ENCODE measurements around the gene OPALIN.
"Not testable (repeated sequence)": the region's sequence is repeated elsewhere in the genome, so short reads cannot be mapped to it uniquely, and the experiment has no call there.

Gene OPALIN

GRCh38 chr10:96334616-96335526 is 23.9 kb downstream of the OPALIN start:
- no peak for DNase-seq

DNA sequence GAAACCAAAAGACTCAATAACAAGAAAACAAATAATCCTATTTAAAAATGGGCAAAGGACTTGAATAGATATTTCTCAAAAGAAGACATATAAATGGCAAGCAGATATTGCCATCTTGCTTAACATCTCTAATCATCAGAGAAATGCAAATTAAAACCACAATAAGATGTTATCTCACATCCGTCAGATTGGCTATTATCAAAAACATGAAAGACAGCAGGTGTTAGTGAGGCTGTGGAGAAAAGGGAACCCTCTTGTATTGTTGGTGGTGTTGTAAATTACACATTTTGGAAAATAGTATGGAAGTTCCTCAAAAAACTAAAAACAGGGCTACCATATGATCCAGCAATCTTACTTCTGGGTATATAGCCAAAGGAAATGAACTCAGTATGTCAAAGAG is 25.7 kb downstream of the OPALIN start:
- DNase-seq, result no peak

DNA sequence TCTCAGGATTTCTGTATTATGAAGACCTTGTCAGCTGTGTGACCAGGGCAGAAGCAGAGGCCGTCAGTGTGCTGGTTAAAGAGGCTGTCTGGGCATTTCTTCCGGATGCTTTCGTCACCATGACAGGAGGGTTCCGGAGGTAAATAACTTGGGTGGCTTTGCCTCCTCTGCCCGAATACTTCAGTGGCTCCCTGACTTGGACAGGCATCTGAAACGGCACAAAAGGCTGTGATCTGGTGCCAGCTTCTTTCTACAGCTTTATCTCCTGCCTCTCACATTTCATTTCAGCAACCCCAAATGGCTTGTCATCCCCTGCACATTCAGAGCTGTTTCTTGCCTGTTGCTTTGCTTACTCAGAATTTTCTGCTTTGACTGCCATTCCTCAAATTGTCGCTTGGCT is 31.3 kb downstream of the OPALIN start:
- DNase-seq, result no peak

GRCh38 chr10:96325719-96326373 is 33.0 kb downstream of the OPALIN start:
- DNase-seq, result no peak

GRCh38 chr10:96324447-96324846 is 34.4 kb downstream of the OPALIN start:
- DNase-seq, result no peak

GRCh38 chr10:96322275-96322674 is 36.5 kb downstream of the OPALIN start:
- DNase-seq, result no peak

DNA sequence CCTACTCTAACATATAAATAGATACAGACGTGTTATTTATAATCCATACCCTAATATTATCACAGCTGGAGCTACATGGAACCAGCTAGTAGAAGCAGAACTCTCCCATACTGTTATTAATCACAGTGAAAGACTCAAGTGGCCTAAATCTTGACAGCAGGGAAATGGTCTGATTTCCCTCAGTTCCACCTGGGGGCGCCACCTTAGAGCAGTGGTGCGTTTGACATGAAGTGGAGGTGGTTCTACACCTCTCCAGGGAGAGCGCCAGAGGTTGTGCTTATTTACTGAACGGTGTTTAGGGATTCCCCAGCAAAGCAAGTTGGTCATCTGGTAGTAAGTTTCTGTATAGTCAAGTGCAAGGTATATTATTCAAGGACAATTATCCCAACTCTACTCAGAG is 37.0 kb downstream of the OPALIN start:
- no peak for DNase-seq

DNA sequence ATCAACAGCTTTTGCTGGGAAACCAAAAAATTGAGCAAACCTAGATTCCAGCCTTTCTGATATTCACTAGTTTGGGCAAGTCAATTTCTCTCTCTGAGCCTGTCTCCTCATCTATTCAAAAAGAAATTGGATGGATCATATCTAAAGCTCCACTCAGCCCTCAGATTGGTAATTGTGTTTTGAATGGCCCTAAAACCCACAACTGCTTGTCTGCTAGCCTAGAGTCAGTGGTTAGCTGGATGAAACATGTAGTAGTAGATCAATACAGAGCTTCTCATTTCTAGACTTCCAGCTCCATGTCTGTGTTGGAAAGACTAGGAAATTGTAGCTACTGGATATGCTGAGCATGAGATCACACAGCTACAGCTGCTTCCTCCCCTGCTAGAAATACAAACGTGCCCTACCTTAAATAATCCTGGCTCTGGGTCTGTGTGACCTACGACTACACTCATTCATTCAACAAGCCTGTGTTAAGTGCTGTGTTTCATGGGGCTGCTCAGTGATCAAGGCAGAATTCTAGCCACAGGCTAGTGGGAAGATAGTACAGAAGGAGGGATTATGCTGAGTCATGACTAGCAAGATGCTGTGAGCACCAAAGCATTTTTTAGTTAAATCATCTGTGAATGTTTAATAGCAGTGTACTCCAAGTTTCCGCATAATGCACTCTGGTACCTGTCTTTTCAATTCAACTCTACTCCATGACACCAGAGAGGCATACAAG is 38.9 kb downstream of the OPALIN start:
- DNase-seq, result no peak

DNA sequence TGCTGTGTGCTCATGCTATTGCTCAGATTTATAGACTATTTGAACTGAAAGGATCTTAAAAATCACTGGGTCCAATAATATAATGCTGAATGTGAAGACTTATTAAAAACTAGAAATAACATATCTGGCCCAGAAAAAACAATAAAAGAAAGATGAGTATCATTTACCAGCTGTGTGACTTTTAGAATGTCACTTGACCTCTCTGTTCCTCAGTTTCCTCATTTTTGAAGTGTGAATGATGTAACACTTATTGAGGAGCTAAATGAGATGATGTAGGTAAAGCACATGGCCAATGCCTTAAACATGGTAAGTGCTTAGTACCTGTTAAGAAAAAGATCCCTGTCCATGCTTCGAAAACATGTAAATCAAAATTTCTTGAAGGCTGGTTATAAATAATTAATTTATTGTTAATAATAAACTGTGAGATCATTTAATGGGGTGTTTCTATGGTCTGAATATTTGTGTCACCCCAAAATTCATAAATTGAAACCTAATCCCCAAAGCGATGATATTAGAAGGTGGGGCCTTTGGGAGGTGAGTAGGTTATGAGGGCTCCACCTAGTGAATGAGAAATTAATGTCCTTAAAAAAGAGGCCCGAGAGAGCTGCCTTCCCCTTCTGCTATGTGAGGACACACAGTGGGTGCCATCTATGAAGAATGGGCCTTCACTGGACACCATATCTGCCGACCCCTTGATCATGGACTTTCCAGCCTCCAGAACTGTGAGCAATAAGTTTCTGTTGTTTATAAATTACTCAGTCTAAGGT is 41.6 kb downstream of the OPALIN start:
- no peak for DNase-seq

DNA sequence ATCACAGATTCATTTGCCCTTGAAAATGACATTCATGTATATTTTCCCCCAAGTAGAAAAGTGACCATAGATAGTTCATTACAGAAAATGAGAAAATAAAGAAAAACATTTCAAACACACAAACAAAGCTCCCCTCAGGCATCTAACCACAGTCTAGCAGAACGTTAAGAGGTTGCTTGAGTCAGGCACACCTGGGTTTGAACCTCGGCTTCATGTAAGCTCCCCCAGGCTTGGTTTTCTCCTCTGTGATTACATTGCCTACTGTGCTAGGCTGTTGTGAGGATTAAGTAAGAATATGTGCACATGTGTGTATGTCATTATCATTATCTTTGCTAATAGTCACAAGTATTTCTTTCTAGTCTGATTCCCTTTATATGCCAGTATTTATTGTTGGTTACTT is 45.5 kb downstream of the OPALIN start:
- DNase-seq, result no peak

GRCh38 chr10:96311180-96311715 is 47.6 kb downstream of the OPALIN start:
- no peak for DNase-seq

- DNase-seq, result no peak
Measured at GRCh38 chr10:96310321-96310669, 48.5 kb downstream of the OPALIN start.

DNA sequence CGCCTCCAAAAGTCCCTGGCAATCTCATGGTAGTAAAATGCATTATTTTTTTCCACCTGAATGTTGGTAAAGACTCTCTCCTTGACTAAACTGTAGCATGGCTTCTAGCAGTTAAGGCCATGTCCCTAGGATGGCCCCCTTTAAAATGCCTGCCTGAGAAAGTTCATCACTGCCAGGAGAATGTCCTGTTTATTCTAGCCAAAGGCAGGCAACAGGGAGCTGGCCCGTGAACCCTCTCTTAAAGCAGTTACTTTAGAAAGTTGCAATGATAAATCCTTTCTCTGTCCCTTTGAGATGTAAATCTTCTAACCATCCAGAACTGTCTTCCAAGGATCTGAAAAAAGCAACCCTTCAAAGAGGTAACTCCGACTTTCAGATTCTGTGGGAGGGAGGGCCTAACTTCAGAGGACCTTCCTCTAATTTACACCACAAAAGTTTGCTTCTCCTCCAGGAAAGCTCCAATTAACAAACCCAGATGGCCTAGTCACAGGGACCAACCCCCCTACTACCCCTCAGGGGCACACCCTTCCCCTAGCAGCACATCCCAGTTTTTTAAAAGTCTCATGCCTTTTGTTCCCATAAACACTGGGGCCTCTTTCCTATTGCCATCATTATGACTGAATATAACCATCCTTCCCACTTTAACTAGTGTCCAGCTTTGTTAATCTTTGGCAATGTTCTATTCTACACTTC is 49.0 kb downstream of the OPALIN start:
- DNase-seq, result no peak

DNA sequence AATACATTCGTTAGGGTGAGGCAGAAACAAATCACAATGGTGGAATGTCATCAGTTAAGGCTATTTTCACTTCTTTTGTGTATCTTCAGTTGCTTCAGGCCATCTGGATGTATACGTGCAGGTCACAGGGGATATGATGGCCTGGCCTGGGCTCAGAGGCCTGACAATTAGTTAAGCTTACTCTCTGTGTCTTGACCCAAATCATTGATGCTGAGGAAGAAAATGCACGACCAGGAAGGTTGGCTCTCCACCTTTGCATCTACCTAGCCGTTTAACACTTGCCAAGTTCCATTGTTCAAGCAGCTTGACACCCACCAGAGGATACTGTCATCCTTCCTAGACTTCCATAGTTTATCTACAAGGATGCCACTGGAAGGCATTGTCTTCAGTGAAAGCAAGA is 49.9 kb downstream of the OPALIN start:
- DNase-seq, result not testable (repeated sequence)

GRCh38 chr10:96306516-96306915 is 52.3 kb downstream of the OPALIN start:
- peak; percentile 49 for DNase-seq

DNA sequence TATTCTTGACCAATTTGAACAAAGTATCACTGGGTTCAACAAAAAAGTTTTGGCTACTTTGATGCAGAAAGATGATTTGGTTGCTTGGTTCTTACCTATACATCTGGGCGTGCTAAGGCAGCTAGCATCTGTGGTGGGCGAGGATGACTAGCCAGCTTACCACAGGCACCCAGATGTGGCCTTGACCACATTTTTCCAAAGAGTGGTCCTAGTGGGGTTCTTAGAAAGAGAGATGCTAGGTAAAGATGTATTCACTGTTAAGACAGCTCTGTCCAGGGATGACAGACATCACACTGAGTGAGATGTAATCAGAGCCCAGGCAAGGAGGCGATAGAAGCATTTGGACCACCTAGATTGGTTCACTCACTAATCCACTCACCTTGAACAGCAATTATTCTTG is 53.8 kb downstream of the OPALIN start:
- no peak for DNase-seq

- DNase-seq, result no peak
Measured at GRCh38 chr10:96304230-96304629, 54.6 kb downstream of the OPALIN start, which contains the start of gene DNTT. DNTT (plus strand) TSS chr10:96304434; CDS start chr10:96304498, 64 bp downstream.

DNA sequence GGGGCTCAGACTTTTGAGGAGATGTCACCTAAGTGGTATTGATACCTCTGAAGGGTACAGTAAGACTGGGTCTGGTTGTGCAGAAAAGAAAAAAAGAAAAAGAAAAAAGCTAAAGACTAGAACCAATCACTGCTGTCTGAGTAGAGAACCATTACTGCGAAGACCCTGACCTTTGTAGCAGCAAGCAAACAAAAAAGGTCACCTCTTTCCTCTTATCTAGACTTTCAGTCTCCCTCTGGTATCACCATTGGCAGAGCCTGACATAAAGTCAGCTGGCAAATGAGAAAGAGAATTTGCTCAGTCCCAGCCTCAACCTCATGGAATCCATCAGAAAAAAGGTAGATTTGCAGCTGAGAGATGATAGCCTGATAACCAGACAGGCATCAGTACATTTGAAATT is 57.2 kb downstream of the OPALIN start:
- DNase-seq, result no peak

GRCh38 chr10:96299383-96299782 is 59.4 kb downstream of the OPALIN start:
- no peak for DNase-seq

DNA sequence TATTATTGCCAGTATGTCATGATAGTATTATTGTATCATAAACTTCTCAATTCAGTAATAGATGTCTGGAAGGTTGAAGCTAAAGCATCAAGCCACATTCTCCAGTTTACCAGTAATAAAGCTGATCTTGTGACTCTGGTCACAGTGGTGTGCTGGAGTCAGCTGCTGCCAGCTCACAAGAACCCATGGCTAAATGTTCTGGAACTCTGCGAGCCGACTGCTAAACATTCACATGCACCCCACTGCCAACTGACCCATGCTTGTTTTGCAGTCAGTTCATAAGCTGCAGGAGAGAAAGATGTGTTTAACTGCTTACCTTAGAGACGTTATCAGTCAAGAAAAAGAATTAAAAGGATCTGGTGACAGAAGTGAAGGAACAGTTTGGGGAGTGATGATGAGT is 60.4 kb downstream of the OPALIN start:
- no peak for DNase-seq

DNA sequence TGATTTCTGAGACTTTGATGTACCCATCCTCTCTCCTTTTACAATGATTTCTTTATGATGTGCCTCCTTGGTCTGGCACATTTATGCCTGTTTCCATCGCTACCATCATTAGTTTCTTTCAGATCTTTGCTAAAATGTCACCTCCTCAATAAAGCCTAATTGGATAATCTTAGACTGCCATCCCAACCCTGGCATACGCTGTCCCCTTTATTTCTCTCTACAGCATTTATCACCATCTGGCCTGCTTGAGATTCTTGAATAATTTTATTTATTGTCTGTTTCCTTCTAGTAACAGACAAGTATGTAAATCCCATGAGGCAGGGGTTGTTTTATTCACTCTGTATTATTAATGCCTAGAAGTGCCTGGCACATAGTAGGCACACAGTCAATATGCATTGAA is 61.3 kb downstream of the OPALIN start:
- no peak for DNase-seq

- no peak for DNase-seq
Measured at GRCh38 chr10:96295475-96295874, 63.3 kb downstream of the OPALIN start.

All from NCI-H2029 treated with DMSO at 0.1 percent for 48 hours (cell line).